H7 (cell line): ENCODE results near the gene RPF1. TPM values are rescaled to one million over a fixed set of nuclear protein-coding genes. Genes with fewer than 3 reads are reported as not detected.
"Not testable (repeated sequence)": the region's sequence is repeated elsewhere in the genome, so short reads cannot be mapped to it uniquely, and the experiment has no call there.

ENCODE experiments used
- DNase-seq: peaks from one replicate; pipeline ENCODE4 v3.0.0; 2012
- H3K27me3 ChIP-seq: 2 replicates; pipeline ENCODE4 v1.6.0; 2011; ENCODE audit warnings: mild to moderate bottlenecking, low read length; ENCODE audit not compliant: control insufficient read depth, insufficient read depth
- H3K36me3 ChIP-seq: replicated peaks from 2 replicates; pipeline ENCODE4 v1.5.1; 2011; ENCODE audit warnings: low read length; ENCODE audit not compliant: control insufficient read depth, insufficient read depth
- H3K4me3 ChIP-seq: 2 replicates; pipeline ENCODE4 v1.5.1; 2011; ENCODE audit warnings: low read depth, mild to moderate bottlenecking, control low read depth, low read length, moderate library complexity; ENCODE audit not compliant: insufficient read depth
- total RNA-seq: library from RNA; depleted of rRNA; stranded (reverse); fragments of >200 nt; shearing (Covaris generic); gene quantifications from 2 replicates; pipeline ENCODE4 v1.2.3, GENCODE V29; 2014; rRNA removed

RPF1 gene, protein sequence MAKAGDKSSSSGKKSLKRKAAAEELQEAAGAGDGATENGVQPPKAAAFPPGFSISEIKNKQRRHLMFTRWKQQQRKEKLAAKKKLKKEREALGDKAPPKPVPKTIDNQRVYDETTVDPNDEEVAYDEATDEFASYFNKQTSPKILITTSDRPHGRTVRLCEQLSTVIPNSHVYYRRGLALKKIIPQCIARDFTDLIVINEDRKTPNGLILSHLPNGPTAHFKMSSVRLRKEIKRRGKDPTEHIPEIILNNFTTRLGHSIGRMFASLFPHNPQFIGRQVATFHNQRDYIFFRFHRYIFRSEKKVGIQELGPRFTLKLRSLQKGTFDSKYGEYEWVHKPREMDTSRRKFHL
- 82.5 and 93.8 TPM in 2 replicates for total RNA-seq

GRCh38 chr1:84478876-84479868 lies at the start of gene RPF1:
TSS of gene RPF1 (plus strand) at chr1:84479266. CDS start at chr1:84479282, 16 bp downstream.
- H3K27me3 ChIP-seq = peaks cover 21% of the 10 kb centered on the region
- peak; percentile 72 for DNase-seq
- peak within 1 kb of the TSS; percentile 88 for H3K4me3 ChIP-seq
- H3K36me3 ChIP-seq = peaks cover 2% of the 10 kb centered on the region

GRCh38 chr1:84430546-84430945 lies 48.5 kb upstream of the RPF1 start:
- H3K27me3 ChIP-seq = no peaks in the 10 kb centered on the region
- no peak overlapping the region for H3K4me3 ChIP-seq
- no peaks in the 10 kb centered on the region for H3K36me3 ChIP-seq
- DNase-seq = no peak

GRCh38 chr1:84433258-84434080 lies 45.6 kb upstream of the RPF1 start:
- H3K4me3 ChIP-seq = no peak overlapping the region
- H3K36me3 ChIP-seq = no peaks in the 10 kb centered on the region
- peak; percentile 46 for DNase-seq
- no peaks in the 10 kb centered on the region for H3K27me3 ChIP-seq

DNA sequence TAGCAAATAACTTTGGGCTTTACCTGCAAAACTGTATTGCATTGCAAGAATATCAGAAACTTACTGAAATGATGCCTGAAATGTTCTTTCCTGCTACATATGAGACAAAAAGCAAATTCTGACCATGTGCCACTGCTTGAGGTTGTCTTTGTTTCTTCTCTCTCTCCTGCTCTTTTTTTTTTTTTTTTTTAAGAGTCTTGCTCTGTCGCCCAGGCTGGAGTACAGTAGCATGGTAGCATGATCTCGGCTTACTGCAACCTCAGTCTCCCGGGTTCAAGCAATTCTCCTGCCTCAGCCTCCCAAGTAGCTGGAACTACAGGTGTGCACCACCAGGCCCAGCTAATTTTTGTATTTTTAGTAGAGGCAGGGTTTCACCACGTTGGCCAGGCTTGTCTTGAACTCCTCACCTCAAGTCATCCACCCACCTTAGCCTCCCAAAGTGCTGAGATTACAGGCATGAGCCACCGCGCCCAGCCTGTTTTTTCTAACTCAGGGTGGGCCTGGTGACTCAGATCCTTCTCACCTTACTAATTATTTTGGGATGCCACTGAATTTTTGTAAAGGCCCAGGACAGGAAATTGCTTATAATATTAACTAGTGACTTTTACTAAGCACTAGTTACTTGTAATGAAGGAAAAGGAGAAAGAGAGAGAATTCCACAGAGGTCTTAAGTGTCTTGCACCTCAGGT lies 44.8 kb upstream of the RPF1 start:
- Histone ChIP-seq H3K36me3 (no peaks in the 10 kb centered on the region), H3K27me3 (no peaks in the 10 kb centered on the region)

GRCh38 chr1:84434801-84435549 lies 44.1 kb upstream of the RPF1 start:
- no peaks in the 10 kb centered on the region for H3K27me3 ChIP-seq
- DNase-seq = no peak
- no peaks in the 10 kb centered on the region for H3K36me3 ChIP-seq
- no peak overlapping the region for H3K4me3 ChIP-seq

More for the DNA sequence above, 44.8 kb upstream of the RPF1 start:
- H3K4me3 ChIP-seq = no peak overlapping the region
- DNase-seq = no peak

- no peaks in the 10 kb centered on the region for H3K36me3 ChIP-seq
- H3K4me3 ChIP-seq = no peak overlapping the region
- H3K27me3 ChIP-seq = no peaks in the 10 kb centered on the region
- DNase-seq = no peak
These were observed 42.0 kb upstream of the RPF1 start for GRCh38 chr1:84436876-84437655.

- H3K4me3 ChIP-seq = no peak overlapping the region
- no peaks in the 10 kb centered on the region for H3K27me3 ChIP-seq
- DNase-seq = no peak
- H3K36me3 ChIP-seq = no peaks in the 10 kb centered on the region
These were observed 36.8 kb upstream of the RPF1 start for GRCh38 chr1:84442256-84442655.

- not testable (repeated sequence) for DNase-seq, H3K36me3 ChIP-seq
These were observed 36.1 kb upstream of the RPF1 start for GRCh38 chr1:84442747-84443646.

GRCh38 chr1:84448704-84449103 lies 30.4 kb upstream of the RPF1 start:
- DNase-seq, H3K27me3 ChIP-seq, H3K36me3 ChIP-seq, H3K4me3 ChIP-seq: not testable (repeated sequence)

More at GRCh38 chr1:84442747-84443646, 36.1 kb upstream of the RPF1 start:
- not testable (repeated sequence) for H3K4me3 ChIP-seq, H3K27me3 ChIP-seq

DNA sequence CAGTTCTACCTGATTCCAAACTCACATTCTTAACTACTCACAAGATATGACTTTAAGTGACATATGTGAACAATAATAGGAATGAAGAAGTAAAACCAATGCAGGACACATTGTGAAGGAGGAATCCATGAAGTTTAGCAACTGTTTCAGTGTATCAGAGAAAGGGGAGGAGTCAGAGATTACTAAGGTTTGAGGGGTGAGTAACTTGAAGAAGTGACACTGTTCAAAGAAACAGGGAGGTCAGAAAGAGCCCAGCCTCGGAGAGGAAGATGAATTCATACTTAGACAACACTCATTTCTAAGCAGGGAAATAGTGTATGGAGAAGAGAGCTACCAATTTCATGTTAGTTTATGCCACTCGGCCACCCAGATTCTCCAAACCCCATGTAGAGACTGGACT lies 28.2 kb upstream of the RPF1 start:
- H3K4me3 ChIP-seq = no peak overlapping the region
- H3K36me3 ChIP-seq = no peaks in the 10 kb centered on the region
- no peaks in the 10 kb centered on the region for H3K27me3 ChIP-seq
- no peak for DNase-seq

DNA sequence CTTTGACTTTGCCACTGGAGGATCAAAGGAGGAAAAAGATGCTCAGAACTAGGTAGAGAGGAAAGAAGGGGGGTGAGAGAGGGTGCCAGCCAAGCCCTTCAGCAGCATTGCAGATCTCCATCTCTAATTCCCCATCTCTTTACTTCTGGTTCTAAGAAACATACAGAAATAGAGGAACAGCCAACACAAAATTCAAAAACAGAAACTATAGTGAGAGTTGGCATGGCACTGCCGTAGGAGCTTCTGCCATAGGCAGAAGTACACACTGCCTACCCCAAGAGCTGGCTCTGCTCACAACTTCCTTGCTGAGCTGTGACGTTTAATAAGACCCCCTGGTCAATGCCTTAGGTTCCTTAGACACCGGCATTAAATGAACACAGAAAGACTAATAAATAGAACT lies 26.6 kb upstream of the RPF1 start:
- Histone ChIP-seq H3K4me3 (no peak overlapping the region), H3K27me3 (no peaks in the 10 kb centered on the region; the same call in 1 of the 2 replicates), H3K36me3 (no peaks in the 10 kb centered on the region)
- no peak for DNase-seq

DNA sequence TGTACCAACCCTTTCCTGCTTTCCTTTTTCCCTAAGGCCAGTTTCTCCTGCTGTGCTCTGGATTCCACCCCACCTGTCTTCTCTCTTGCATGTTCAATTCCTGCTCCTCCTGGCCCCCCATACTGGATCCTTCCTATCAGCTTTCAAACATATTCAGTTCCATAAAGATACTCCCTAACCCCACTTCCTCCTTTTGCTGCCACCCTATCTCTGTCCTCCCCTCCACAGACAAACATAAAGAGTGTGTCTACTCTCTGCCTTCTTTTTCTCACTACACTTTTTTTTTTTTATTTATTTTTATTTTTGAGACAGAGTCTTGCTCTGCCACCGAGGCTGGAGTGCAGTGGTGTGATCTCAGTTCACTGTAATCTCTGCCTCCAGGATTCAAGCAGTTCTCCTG lies 16.9 kb upstream of the RPF1 start:
- no peak for DNase-seq
- H3K27me3 ChIP-seq = peaks cover 2% of the 10 kb centered on the region; the same call in 1 of the 2 replicates

More for the DNA sequence above, 16.9 kb upstream of the RPF1 start:
- no peak overlapping the region for H3K4me3 ChIP-seq
- H3K36me3 ChIP-seq = no peaks in the 10 kb centered on the region
